ENCODE results near the gene ADGRA1.

The ADGRA1 gene

GRCh38 chr10:133180965-133181639 lies 93.4 kb downstream of the ADGRA1 start:
- no peak for DNase-seq

All from fibroblast of skin of scalp (primary cell).